BLaER1 treated with 17β-estradiol and CSF1 and Interleukin-3, amounts not matched to agents 10 nM and 100 nM (cell line): ENCODE data around the gene CTBP2.
"Not testable (repeated sequence)": the region's sequence is repeated elsewhere in the genome, so short reads cannot be mapped to it uniquely, and the experiment has no call there.

ENCODE experiments used
- H3K27ac ChIP-seq, 11 experiments: shearing (Covaris generic); formaldehyde crosslinking; 2 replicates each; pipeline ENCODE4 v1.8.1; 2022
- H3K27me3 ChIP-seq, 11 experiments: shearing (Covaris generic); formaldehyde crosslinking; 2 replicates each; pipeline ENCODE4 v1.8.1; 2022
- H3K36me3 ChIP-seq, 11 experiments: shearing (Covaris generic); formaldehyde crosslinking; 2 replicates each; pipeline ENCODE4 v1.8.1; 2022
- H3K4me1 ChIP-seq, 10 experiments: shearing (Covaris generic); formaldehyde crosslinking; 2 replicates each; pipeline ENCODE4 v1.8.1; 2022
- H3K4me2 ChIP-seq, 11 experiments: shearing (Covaris generic); formaldehyde crosslinking; 2 replicates each; pipeline ENCODE4 v1.8.1; 2022
- H3K4me3 ChIP-seq, 10 experiments: shearing (Covaris generic); formaldehyde crosslinking; 2 replicates each; pipeline ENCODE4 v1.8.1; 2022
- H3K9ac ChIP-seq, 11 experiments: shearing (Covaris generic); formaldehyde crosslinking; 2 replicates each; pipeline ENCODE4 v1.8.1; 2022
- H3K9me3 ChIP-seq, 11 experiments: shearing (Covaris generic); formaldehyde crosslinking; replicated peaks in 1 of 11; 2 replicates each; pipeline ENCODE4 v1.8.1; 2022
- H4K20me1 ChIP-seq, 11 experiments: shearing (Covaris generic); formaldehyde crosslinking; 2 replicates each; pipeline ENCODE4 v1.8.1; 2022
- Cebpa-rat ChIP-seq, 11 experiments: shearing (Covaris generic); IDR thresholded peaks; 2 replicates each; pipeline ENCODE4 v1.8.1; 2022

The CTBP2 gene

DNA sequence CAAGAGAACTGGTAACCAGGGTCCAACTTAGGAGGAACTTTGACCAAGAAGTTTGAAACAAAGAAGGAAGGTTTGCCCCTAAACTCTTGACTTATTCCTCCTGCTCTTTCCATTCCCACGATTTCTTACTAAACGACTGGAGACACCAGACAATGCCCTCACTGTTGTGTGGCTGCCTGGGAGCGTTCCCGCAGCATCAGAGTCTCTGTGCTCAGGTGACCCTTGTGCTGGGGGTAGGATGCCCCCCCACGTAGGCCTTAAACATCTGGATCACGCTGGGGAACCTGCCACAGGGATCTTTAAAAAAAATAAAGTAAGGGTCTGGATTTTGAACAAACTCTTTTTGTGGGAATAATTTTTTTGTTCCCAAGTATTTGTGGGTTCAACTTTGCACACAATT lies 30.1 kb upstream of the CTBP2 start:
- H3K27me3 ChIP-seq: no peaks in the 10 kb centered on the region
- peaks cover 0 to 9% (median 2%) of the 10 kb centered on the region in 10 experiments; a peak in 13 of 20 replicates for H3K4me1 ChIP-seq
- no peak overlapping the region for H3K4me2 ChIP-seq
- H3K4me3 ChIP-seq: no peak overlapping the region
- no peak for TF ChIP-seq Cebpa-rat (IDR thresholded peaks at IDR 0.05)
- no peaks in the 10 kb centered on the region for H3K9me3 ChIP-seq
- 0 out of 22 replicates have a peak, but pooled peaks cover 0 to 3% (median 0%) of the 10 kb centered on the region in 11 experiments for H4K20me1 ChIP-seq
- H3K27ac ChIP-seq: no peak overlapping the region
- no peaks in the 10 kb centered on the region for H3K36me3 ChIP-seq
- H3K9ac ChIP-seq: no peak overlapping the region

DNA sequence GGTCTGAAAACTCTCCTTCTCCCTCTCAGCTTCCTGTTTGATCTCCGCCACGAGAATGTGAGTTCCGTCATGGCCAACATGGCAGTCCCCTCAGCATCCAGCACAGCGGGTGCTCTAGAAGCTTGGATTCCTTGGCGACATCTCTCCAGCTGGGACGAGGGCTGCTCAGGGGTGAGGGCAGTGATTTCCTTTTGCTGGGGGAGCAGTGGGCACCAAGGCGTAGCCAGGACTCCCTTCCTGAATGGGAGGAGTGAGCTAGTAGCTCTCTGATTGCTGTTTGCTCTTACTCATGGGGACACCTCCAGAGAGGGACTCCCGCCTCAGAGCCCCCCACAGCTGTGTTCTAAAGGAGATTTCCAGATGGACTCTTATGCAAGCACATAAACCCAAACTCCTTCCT lies 28.8 kb upstream of the CTBP2 start:
- peak overlapping the region in 2 of 11 experiments; percentile 12; a peak in 2 of 22 replicates for H3K4me2 ChIP-seq
- H3K9me3 ChIP-seq: peaks cover 0 to 6% (median 0%) of the 10 kb centered on the region in 11 experiments; a peak in 1 of 22 replicates
- TF ChIP-seq Cebpa-rat (IDR thresholded peaks at IDR 0.05): no peak
- peaks cover 0 to 6% (median 0%) of the 10 kb centered on the region in 10 experiments; a peak in 3 of 20 replicates for H3K4me1 ChIP-seq
- no peaks in the 10 kb centered on the region for H3K27me3 ChIP-seq
- 0 out of 22 replicates have a peak, but pooled peaks cover 0 to 3% (median 0%) of the 10 kb centered on the region in 11 experiments for H4K20me1 ChIP-seq
- no peak overlapping the region for H3K9ac ChIP-seq
- no peak overlapping the region for H3K27ac ChIP-seq
- H3K4me3 ChIP-seq: no peak overlapping the region
- H3K36me3 ChIP-seq: no peaks in the 10 kb centered on the region

DNA sequence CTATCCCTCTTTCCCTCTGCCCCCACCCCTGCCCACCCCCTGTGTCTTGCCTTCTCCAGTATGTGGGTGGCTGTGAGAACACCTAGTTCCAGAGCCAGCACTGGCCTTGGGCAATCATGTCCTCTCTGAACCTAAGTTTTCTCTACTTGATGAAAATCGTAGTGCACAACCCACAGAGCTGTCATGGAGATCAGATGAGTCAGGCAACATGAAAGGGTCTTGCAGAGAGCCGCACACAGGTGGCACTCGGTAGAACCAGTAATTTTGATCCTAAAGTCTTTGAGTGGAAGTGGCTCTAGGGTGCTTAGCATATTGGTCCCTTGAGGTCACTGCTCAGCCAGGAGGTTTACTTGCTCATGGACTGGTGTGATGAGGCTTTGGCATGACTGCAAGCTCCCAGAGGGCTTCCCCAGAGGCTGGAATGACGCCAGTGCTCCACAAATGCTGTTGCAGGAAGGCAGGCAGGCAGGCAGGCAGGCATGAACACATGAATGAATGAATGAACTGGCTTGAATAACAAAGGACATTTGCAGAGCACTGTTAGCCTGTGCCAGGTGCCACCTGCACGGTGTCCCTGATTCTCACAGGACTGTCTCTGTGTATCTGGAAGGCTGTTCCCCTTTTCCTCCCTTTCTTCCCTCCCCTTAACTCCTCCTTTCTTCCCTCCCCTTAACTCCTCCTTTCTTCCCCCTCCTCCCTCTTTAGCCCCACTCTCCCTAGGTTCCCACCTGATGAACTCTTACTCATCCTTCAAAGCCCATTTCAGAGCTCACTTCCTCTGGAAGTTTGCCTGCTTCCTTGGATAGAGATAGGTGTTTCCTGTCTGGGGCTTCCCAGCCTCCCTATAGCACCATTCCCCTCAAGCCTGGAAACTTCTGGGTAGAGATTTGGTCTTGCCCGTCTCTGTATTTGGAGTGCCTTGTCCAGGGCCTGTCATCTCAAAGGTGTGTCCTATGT lies 27.2 kb upstream of the CTBP2 start:
- Histone ChIP-seq H4K20me1 (0 out of 22 replicates have a peak, but pooled peaks cover 0 to 3% (median 0%) of the 10 kb centered on the region in 11 experiments), H3K4me2 (no peak overlapping the region), H3K36me3 (no peaks in the 10 kb centered on the region), H3K4me3 (no peak overlapping the region), H3K9me3 (peaks cover 0 to 6% (median 0%) of the 10 kb centered on the region in 11 experiments; a peak in 1 of 22 replicates), H3K9ac (no peak overlapping the region), H3K27ac (no peak overlapping the region), H3K4me1 (peaks cover 0 to 6% (median 0%) of the 10 kb centered on the region in 10 experiments; a peak in 3 of 20 replicates), H3K27me3 (no peaks in the 10 kb centered on the region)
- TF ChIP-seq Cebpa-rat (IDR thresholded peaks at IDR 0.05): no peak

DNA sequence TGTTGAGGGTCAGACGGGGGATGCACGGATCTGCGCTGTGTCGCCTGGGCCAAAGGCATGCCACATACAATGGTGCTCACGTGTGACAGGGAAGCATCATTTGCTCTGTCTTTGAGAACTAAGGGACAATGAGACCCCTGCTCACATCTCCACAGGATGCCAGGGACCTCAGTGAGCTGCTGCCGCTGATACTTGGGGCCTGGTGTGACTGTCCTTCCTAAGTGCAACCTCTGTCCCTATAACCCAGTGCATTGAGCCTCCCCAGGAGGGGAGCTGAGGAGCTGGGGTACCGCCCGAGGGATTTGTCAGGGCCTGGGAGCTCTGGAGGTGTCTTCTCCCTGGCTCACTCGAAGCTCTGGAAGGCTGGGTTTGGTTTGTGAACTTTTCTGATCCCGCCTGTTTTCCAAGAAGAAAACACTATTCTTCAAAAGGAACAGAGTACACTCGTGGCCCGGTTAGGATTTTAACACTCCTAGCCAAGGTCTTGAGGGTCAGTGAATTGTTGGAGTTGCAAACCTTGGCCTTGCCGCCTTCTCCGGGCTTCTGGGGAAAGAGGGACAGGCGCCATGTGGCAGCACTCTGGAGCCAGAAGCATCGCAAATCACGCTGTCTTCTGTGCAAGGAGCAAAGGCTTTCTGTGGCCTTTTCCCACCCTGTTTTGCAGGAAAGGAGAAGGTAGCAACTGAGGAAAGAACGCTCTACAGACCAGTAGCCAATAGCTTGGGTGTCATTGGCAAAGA lies 26.2 kb upstream of the CTBP2 start:
- H3K36me3 ChIP-seq: no peaks in the 10 kb centered on the region
- H3K27me3 ChIP-seq: no peaks in the 10 kb centered on the region
- H4K20me1 ChIP-seq: 0 out of 22 replicates have a peak, but pooled peaks cover 0 to 3% (median 0%) of the 10 kb centered on the region in 11 experiments
- no peak overlapping the region for H3K9ac ChIP-seq
- TF ChIP-seq Cebpa-rat (IDR thresholded peaks at IDR 0.05): no peak
- H3K4me1 ChIP-seq: peaks cover 0 to 6% (median 0%) of the 10 kb centered on the region in 10 experiments; a peak in 3 of 20 replicates
- no peak overlapping the region for H3K4me2 ChIP-seq
- H3K27ac ChIP-seq: no peak overlapping the region
- H3K4me3 ChIP-seq: no peak overlapping the region
- H3K9me3 ChIP-seq: peaks cover 0 to 6% (median 0%) of the 10 kb centered on the region in 11 experiments; a peak in 1 of 22 replicates

DNA sequence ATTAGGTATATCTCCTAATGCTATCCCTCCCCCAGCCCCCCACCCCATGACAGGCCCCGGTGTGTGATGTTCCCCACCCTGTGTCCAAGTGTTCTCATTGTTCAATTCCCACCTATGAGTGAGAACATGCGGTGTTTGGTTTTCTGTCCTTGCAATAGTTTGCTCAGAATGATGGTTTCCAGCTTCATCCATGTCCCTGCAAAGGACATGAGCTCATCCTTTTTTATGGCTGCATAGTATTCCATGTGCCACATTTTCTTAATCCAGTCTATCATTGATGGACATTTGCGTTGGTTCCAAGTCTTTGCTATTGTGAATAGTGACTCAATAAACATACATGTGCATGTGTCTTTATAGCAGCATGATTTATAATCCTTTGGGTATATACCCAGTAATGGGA lies 18.7 kb upstream of the CTBP2 start:
- H3K4me1 ChIP-seq, H4K20me1 ChIP-seq, H3K4me2 ChIP-seq, H3K9ac ChIP-seq, H3K9me3 ChIP-seq, H3K27me3 ChIP-seq, H3K4me3 ChIP-seq, H3K36me3 ChIP-seq, H3K27ac ChIP-seq: not testable (repeated sequence)

DNA sequence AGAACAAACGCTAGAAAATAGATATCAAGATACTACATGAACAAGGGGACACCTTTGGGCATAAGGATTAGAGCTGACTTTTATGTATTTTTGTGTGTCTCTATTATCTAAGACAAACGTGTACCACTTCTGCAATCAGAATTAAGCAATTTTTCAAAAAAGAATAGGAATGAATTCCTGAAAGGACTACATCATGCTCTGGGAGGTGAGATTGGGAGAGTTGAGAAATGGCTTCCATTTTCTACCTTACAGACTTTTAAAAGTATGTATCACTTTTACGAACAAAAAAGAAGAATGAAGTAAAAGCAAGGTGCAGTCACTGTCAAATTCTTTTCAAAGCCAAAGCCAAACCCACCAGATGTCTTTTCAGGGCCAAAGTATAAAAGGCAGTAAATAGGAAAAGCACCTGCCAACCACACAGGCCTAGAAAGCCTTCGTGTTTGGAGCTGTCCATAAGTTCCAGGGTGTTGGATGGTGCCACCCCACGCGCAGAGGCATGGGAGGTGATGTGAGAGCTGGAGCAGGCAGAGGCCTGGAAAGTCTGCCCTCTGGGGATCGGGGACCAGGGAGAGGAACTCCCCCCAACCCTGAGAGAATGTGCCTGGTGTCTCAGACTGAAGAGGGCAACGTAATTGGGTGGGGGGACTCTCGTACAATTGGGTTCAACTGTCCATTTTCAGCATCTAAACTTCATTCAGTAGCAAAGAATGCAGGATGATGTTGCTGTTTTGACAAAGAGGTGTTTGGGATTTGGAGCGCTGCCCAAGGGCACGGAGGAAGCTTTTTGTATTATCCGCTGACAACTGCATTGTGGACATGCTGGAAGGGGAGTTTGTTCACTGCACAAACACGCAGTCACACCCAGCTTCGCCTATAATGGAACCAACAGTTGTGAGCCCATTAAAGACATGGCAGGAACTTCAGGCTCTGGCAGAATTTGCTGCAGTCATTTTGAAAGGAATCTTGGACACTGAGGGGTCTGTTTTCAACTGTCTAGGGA lies 17.6 kb upstream of the CTBP2 start:
- Histone ChIP-seq H3K4me3 (no peak overlapping the region), H3K27ac (no peak overlapping the region), H3K36me3 (no peaks in the 10 kb centered on the region), H4K20me1 (no peaks in the 10 kb centered on the region), H3K9me3 (peaks cover 0 to 4% (median 4%) of the 10 kb centered on the region in 11 experiments; a peak in 6 of 22 replicates), H3K9ac (no peak overlapping the region), H3K4me1 (peaks cover 0 to 7% (median 0%) of the 10 kb centered on the region in 10 experiments; a peak in 2 of 20 replicates), H3K4me2 (no peak overlapping the region), H3K27me3 (no peaks in the 10 kb centered on the region)
- no peak for TF ChIP-seq Cebpa-rat (IDR thresholded peaks at IDR 0.05)

DNA sequence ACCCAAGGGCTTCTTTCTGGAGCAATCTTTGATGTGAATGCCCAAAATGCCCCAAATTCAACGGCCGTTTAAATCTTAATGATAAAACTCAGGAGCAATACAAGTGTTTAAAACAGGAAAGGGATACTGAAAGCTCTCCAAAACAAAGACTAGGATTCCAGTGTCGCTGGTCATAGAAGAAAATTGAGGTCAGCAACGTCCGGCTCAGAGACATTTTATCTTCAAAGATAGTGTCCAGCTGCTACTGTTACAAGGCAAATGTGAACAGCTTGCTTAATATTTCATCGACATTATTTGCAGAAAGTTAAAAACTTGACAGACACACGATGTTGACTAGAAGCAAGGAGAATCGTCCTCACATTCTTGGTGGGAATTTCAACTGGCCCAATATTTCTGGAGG lies 15.4 kb upstream of the CTBP2 start:
- no peak overlapping the region for H3K27ac ChIP-seq
- H3K4me2 ChIP-seq: no peak overlapping the region

DNA sequence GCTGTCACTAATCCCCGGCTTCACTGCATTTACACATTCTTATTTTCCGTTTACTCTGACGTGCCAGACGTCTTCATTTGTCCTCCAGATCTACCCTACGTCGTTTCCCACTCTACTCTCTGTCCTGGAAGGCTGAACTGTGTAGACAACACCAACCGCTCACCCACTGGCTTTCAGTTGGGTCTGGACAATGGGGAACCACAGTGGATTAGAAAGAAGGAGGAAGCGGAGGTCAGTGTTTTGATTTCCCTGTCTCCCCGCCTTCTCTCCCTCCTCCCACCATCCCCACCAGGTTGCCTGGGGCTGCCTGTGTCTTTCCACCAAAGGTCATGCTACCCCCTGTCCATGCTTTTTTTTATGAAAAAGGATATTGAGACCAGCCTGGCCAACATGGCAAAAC lies 14.0 kb upstream of the CTBP2 start:
- no peaks in the 10 kb centered on the region for H3K36me3 ChIP-seq
- TF ChIP-seq Cebpa-rat (IDR thresholded peaks at IDR 0.05): no peak
- H3K4me2 ChIP-seq: no peak overlapping the region

More for the DNA sequence above, 15.4 kb upstream of the CTBP2 start:
- Histone ChIP-seq H3K4me3 (no peak overlapping the region), H3K9me3 (peaks cover 0 to 4% (median 3%) of the 10 kb centered on the region in 11 experiments; a peak in 6 of 22 replicates), H3K27me3 (no peaks in the 10 kb centered on the region), H3K4me1 (peaks cover 0 to 7% (median 3%) of the 10 kb centered on the region in 10 experiments; a peak in 5 of 20 replicates), H3K36me3 (no peaks in the 10 kb centered on the region), H4K20me1 (no peaks in the 10 kb centered on the region), H3K9ac (no peak overlapping the region)
- TF ChIP-seq Cebpa-rat (IDR thresholded peaks at IDR 0.05): no peak

More for the DNA sequence above, 14.0 kb upstream of the CTBP2 start:
- Histone ChIP-seq H4K20me1 (no peaks in the 10 kb centered on the region), H3K4me1 (peaks cover 0 to 7% (median 3%) of the 10 kb centered on the region in 10 experiments; a peak in 5 of 20 replicates), H3K27ac (no peak overlapping the region), H3K27me3 (no peaks in the 10 kb centered on the region), H3K9ac (no peak overlapping the region), H3K4me3 (no peak overlapping the region), H3K9me3 (no peaks in the 10 kb centered on the region)
